D721Med (cell line): Measurements from ENCODE around the gene CPSF7.
"Not testable (repeated sequence)": the region's sequence is repeated elsewhere in the genome, so short reads cannot be mapped to it uniquely, and the experiment has no call there.

Source experiments
- DNase-seq: peaks from one replicate; pipeline ENCODE4 v3.0.0; 2011; ENCODE audit warnings: low spot score; ENCODE audit not compliant: insufficient read length
- FAIRE-seq: peaks from 2 replicates; lab custom pipeline; 2011; peaks lifted over from hg19 to GRCh38; lab: Jason Lieb, UNC
- CTCF ChIP-seq: IDR thresholded peaks from 2 replicates; pipeline ENCODE4 v1.5.1; 2012; ENCODE audit warnings: mild to moderate bottlenecking, control low read depth; ENCODE audit not compliant: insufficient read depth; ENCODE audit errors: missing control alignments

CPSF7 gene

GRCh38 chr11:61473370-61474012, 43.7 kb upstream of the CPSF7 start:
- FAIRE-seq (no peak), DNase-seq (no peak)
- TF ChIP-seq CTCF: no peak

- TF ChIP-seq CTCF: no peak
- DNase-seq: no peak
- FAIRE-seq: no peak
These were observed 43.1 kb upstream of the CPSF7 start for GRCh38 chr11:61472868-61473267.

DNA sequence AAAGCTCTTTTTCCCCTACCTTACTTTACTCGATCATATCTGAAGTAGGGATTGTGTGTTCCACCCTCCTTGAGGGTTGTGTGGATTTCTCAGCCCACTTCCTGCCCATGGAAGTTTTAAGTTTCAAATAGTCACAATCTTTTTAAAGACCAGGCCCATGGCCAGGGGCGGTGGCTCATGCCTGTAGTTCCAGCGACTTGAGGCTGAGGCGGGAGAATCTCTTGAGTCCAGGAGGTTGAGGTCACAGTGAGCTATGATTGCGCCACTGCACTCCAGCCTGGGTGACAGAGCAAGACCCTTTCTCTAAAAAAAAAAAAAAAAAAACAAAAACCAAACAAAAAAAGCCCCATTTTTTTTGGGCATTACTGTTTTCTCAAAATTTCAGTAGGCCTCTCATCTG, 42.5 kb upstream of the CPSF7 start:
- TF ChIP-seq CTCF: no peak

GRCh38 chr11:61468002-61468401, 38.2 kb upstream of the CPSF7 start:
- no peak for DNase-seq
- no peak for TF ChIP-seq CTCF
- no peak for FAIRE-seq

More for the DNA sequence above, 42.5 kb upstream of the CPSF7 start:
- DNase-seq: no peak
- no peak for FAIRE-seq

DNA sequence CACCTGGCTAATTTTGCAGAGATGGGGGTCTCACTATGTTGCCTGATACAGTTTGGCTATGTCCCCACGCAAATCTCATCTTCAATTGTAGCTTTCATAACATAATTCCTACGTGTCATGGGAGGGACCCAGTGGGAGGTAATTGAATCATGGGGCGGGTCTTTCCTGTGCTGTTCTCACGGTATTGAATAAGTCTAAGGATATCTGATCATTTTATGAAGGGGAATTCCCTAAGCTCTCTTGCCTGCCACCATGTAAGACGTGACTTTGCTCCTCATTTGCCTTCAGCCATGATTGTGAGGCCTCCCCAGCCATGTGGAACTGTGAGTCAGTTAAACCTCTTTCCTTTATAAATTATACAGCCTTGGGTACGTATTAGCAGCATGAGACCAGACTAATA, 37.8 kb upstream of the CPSF7 start:
- not testable (repeated sequence) for DNase-seq, FAIRE-seq

DNA sequence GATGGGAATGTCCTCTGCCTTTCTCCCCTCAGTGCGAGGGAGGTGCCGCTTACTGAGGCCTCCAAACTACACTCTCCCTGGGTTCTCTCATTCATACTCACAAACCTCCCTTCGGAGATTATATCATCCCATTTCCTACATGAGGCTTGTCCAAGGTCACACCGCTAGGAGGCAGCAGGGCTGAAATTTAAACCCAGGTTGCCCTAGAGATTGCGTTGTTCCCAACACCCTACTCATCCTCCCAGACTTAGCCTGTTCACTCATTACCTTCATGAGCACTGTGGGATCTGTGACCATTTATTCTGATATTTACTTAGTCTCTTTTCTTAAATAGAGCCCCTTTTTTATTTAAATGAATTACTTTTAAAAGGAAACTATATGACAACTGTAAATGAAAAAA, 31.2 kb upstream of the CPSF7 start:
- DNase-seq (no peak), FAIRE-seq (no peak)
- TF ChIP-seq CTCF: no peak

DNA sequence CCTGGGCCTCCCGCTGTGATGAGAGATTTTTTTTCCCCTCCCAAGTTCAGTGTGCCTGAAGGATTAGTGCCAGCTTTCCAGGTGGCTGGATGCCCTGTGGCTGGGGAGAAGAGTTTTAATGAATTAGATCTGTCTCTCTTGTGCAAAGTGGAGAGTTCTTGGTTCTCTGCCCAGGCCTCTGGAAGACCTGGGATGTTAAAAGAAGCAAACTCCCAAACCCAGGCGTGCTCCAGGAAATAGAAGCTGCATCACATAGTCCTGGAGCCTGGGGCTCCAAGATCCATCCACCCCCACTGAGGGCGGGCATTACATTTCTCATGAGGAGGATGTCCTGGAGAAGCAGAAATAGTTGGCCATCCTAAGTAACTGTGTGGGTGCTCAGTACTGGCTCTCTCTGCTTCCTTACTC, 30.7 kb upstream of the CPSF7 start:
- DNase-seq (no peak), FAIRE-seq (no peak)
- TF ChIP-seq CTCF: no peak
